RWPE1 (cell line): Measurements from ENCODE around the gene DDX46.
A peak's percentile ranks its signal among the peaks of the same experiment; 100 is the strongest.
"Not testable (repeated sequence)": the region's sequence is repeated elsewhere in the genome, so short reads cannot be mapped to it uniquely, and the experiment has no call there.

Experiments used
- CTCF ChIA-PET: fragments of 350-600 bp; sonication (Branson Sonifier 250); formaldehyde crosslinking; extraction: SDS; loops from one replicate; lab custom pipeline; 2021; lab: Yijun Ruan, JAX
- POLR2A ChIA-PET: fragments of 400-600 bp; formaldehyde crosslinking; extraction: SDS; loops from one replicate; lab custom pipeline; 2020; ENCODE audit warnings: antibody characterized with exemption; ENCODE audit not compliant: low non-redundant PET; lab: Yijun Ruan, JAX
- DNase-seq: peaks from one replicate; pipeline ENCODE4 v3.0.0; 2012; ENCODE audit warnings: low spot score
- H3K27ac ChIP-seq: fragments of 450-650 bp; 2 replicates; pipeline ENCODE4 v1.5.1; 2017
- TF ChIP-seq, protein P1 (sequence below): fragments of 450-650 bp; conservative IDR thresholded peaks from 2 replicates; pipeline ENCODE4 v1.5.1; 2017; ENCODE audit warnings: low read depth, mild to moderate bottlenecking

The DDX46 gene

DNA sequence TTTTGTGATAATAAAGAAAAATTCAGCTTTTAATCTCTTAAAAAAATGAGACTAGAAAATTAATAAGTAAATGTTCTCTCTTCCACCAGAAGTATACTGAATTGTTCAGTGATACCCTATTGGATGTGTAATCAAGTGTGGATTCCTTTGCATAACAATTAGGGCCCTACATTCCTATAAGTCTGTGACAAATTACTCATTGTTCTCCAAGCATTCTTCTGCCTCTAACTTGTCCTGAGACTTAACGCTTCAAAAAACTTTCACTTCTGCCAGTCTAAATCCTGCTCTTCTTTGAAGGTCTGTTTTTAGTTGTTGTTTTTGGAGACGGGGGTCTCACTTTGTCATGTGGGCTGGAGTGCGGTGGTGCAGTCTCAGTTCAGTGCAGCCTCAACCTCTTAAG lies 9.2 kb upstream of the DDX46 start:
- DNase-seq: no peak
- no peak overlapping the region for H3K27ac ChIP-seq
- CTCF ChIA-PET: interaction anchor here (0.6 to 0.7 kb wide), 2 partner anchors 90 to 224 kb away, joined by 3 to 8 read pairs; partner anchors contain the start of gene JADE2
- POLR2A ChIA-PET: no interaction called here
- TF ChIP-seq, protein P1, sequence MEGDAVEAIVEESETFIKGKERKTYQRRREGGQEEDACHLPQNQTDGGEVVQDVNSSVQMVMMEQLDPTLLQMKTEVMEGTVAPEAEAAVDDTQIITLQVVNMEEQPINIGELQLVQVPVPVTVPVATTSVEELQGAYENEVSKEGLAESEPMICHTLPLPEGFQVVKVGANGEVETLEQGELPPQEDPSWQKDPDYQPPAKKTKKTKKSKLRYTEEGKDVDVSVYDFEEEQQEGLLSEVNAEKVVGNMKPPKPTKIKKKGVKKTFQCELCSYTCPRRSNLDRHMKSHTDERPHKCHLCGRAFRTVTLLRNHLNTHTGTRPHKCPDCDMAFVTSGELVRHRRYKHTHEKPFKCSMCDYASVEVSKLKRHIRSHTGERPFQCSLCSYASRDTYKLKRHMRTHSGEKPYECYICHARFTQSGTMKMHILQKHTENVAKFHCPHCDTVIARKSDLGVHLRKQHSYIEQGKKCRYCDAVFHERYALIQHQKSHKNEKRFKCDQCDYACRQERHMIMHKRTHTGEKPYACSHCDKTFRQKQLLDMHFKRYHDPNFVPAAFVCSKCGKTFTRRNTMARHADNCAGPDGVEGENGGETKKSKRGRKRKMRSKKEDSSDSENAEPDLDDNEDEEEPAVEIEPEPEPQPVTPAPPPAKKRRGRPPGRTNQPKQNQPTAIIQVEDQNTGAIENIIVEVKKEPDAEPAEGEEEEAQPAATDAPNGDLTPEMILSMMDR: no peak

DNA sequence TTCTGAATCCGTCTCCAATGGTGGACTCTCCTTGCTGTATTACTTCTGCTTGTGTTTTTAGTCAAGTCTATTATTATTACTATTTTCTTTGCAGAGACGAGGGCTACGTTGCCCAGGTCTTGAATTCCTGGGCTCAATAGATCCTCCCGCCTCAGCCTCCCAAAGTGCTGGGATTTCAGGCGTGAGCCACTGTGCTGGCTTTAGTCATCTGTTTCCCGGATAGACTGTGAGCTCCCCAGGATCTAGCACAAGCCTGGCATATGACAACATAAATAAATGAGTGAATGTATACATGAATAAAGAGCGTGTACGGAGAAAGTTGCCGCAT lies 439 bp upstream of the DDX46 start:
- peak overlapping the region; percentile 76 for H3K27ac ChIP-seq
- TF ChIP-seq, protein P1: no peak
- ChIA-PET CTCF (interaction anchor here (0.6 to 1.2 kb wide), 7 partner anchors 15 to 581 kb away, joined by 3 to 4 read pairs (median 3); partner anchors contain the start of gene CAMLG), POLR2A (interaction anchor here (0.6 to 0.7 kb wide), 2 partner anchors 146 to 539 kb away, joined by 3 read pairs; no protein-coding TSS in a partner anchor)
- no peak for DNase-seq

GRCh38 chr5:134767528-134768291 lies 9.1 kb downstream of the DDX46 start:
- ChIA-PET CTCF (interaction anchor here (0.6 to 0.7 kb wide), 2 partner anchors 48 to 49 kb away, joined by 3 to 6 read pairs; no protein-coding TSS in a partner anchor), POLR2A (interaction anchor here (0.7 kb wide), 1 partner anchor 10 kb away, joined by 6 read pairs; no protein-coding TSS in a partner anchor)
- not testable (repeated sequence) for DNase-seq

DNA sequence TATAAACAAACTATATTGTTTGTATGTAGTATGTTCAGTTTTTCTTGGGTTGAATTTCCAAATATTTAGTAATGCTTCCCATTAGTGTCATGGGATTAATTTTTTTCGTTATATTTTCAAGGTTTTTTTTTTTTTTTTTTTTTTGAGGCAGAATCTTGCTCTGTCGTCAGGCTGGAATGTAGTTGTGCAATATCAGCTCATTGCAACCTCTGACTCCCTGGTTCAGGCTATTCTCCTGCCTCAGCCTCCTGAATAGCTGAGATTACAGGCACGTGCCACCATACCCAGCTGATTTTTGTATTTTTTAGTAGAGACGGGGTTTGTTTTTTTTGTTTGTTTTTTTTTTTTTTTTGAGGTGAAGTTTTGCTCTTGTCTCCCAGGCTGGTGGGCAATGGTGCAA lies 10.6 kb downstream of the DDX46 start:
- H3K27ac ChIP-seq: no peak overlapping the region
- TF ChIP-seq, protein P1: no peak
- CTCF ChIA-PET: interaction anchor here (0.5 kb wide), 1 partner anchor 159 kb away, joined by 3 read pairs; no protein-coding TSS in a partner anchor
- POLR2A ChIA-PET: no interaction called here
- no peak for DNase-seq

More at GRCh38 chr5:134767528-134768291, 9.1 kb downstream of the DDX46 start:
- H3K27ac ChIP-seq: not testable (repeated sequence)

DNA sequence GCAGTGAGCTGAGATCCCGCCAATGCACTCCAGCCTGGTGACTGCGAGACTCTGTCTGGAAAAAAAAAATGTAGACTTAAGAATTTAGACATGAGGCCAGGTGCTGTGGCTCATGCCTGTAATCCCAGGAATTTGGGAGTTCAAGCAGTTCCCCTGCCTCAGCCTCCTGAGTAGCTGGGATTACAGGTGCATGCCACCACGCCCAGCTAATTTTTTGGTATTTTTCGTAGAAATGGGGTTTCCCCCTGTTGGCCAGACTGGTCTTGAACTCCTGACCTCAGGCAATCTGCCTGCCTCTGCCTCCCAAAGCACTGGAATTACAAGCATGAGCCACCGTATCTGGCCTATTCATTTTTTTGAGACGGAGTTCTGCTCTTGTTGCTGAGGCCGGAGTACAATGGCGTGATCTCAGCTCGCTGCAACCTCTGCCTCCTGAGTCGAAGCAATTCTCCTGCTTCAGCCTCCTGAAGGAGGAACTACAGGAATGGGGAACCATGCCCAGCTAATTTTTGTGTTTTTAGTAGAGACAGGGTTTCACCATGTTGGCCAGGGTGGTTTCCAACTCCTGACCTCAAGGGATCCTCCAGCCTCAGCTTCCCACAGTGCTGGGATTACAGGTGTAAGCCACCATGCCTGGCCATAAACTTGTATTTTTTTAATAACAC lies 14.0 kb downstream of the DDX46 start:
- no peak for DNase-seq
- TF ChIP-seq, protein P1: no peak
- ChIA-PET CTCF (interaction anchor here (0.6 to 1.0 kb wide), 2 partner anchors 14 to 80 kb away, joined by 3 to 6 read pairs; partner anchors contain the start of gene DDX46), POLR2A (no interaction called here)
- H3K27ac ChIP-seq: peak overlapping the region; percentile 17; the same call in 1 of the 2 replicates

DNA sequence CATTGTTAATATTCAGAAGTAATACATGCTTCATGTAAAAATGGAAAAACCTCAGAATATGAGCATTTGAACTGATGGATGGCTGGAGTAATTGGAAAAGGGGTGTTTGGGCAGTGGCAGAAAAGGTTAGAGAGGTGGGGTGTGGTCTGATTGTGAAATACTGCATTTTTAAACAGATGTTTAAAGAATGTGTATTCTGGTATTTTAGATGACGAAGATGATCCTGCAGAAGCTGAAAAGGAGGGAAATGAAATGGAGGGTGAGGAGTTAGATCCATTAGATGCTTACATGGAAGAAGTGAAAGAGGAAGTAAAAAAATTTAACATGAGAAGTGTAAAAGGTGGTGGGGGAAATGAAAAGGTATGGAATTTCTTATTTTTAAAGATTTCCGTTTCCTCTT lies 18.8 kb downstream of the DDX46 start:
- POLR2A ChIA-PET: interaction anchor here (0.6 kb wide), 1 partner anchor 9 kb away, joined by 6 read pairs; no protein-coding TSS in a partner anchor
- TF ChIP-seq, protein P1: no peak
- no peak overlapping the region for H3K27ac ChIP-seq
- DNase-seq: no peak
- CTCF ChIA-PET: no interaction called here
